ENCODE data around the gene LEPR.

DNA sequence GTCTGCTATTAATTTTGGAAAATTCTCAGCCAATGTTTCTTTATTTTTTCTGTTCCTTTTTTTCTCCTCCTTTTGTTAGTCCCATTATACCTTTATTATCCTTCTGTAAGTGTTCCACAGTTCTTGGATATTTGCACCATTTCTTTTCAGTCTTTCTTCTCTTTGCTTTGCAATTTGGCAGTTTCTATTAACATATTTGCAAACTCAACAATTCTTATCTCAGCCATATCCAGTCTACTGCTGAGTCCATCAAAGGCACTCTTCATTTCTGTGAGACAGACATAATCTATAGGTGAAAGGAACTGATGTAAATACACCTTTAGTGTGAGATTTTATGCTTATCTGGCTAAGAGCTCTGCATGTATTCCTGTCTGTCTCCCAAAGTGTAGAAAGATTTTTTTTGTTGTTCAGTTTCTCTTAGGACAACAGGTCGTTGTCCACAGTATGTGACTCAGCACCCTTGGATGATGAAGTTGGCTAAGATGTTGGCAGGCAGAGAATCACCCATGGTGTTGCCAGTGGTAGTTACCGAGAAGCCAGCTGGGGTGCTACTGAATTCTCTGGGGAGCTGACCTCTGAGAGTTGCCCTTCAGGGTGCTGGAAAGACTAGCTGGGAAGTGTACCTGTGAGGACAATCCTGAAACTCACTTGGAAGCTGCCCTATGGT is 38.4 kb downstream of the LEPR start:
- TF ChIP-seq, protein P1, sequence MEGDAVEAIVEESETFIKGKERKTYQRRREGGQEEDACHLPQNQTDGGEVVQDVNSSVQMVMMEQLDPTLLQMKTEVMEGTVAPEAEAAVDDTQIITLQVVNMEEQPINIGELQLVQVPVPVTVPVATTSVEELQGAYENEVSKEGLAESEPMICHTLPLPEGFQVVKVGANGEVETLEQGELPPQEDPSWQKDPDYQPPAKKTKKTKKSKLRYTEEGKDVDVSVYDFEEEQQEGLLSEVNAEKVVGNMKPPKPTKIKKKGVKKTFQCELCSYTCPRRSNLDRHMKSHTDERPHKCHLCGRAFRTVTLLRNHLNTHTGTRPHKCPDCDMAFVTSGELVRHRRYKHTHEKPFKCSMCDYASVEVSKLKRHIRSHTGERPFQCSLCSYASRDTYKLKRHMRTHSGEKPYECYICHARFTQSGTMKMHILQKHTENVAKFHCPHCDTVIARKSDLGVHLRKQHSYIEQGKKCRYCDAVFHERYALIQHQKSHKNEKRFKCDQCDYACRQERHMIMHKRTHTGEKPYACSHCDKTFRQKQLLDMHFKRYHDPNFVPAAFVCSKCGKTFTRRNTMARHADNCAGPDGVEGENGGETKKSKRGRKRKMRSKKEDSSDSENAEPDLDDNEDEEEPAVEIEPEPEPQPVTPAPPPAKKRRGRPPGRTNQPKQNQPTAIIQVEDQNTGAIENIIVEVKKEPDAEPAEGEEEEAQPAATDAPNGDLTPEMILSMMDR (IDR thresholded peaks at IDR 0.05): no peak
- TF ChIP-seq POLR2A (IDR thresholded peaks at IDR 0.05) (no peak), POLR2AphosphoS5 (IDR thresholded peaks at IDR 0.05) (no peak)
